ENCODE results near the gene C10orf71. TPM values are rescaled to one million over a fixed set of nuclear protein-coding genes. Genes with fewer than 3 reads are reported as not detected.

The C10orf71 gene
- total RNA-seq, 4 donors from 2014 or later = not detected

DNA sequence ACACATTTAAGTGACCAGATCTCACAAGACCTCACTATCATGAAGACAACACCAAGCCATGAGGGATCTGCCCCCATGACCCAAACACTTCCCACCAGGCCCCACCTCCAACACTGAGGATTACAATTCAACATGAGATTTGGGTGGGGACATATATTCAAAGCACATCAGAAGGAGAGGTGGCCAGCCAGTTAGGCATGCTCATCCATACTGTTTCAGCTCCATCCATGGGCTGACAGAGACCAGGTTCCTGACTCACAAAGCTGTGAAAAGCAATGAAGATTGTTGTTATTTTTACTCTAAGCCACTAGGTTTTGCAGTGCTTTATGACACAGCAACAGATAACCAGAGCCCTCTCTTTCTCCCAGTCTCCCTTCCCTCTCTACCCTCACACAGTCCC, 36.0 kb downstream of the C10orf71 start:
- TF ChIP-seq, protein P1, sequence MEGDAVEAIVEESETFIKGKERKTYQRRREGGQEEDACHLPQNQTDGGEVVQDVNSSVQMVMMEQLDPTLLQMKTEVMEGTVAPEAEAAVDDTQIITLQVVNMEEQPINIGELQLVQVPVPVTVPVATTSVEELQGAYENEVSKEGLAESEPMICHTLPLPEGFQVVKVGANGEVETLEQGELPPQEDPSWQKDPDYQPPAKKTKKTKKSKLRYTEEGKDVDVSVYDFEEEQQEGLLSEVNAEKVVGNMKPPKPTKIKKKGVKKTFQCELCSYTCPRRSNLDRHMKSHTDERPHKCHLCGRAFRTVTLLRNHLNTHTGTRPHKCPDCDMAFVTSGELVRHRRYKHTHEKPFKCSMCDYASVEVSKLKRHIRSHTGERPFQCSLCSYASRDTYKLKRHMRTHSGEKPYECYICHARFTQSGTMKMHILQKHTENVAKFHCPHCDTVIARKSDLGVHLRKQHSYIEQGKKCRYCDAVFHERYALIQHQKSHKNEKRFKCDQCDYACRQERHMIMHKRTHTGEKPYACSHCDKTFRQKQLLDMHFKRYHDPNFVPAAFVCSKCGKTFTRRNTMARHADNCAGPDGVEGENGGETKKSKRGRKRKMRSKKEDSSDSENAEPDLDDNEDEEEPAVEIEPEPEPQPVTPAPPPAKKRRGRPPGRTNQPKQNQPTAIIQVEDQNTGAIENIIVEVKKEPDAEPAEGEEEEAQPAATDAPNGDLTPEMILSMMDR (IDR thresholded peaks at IDR 0.05; ENCODE audit: low read depth) = no peak

DNA sequence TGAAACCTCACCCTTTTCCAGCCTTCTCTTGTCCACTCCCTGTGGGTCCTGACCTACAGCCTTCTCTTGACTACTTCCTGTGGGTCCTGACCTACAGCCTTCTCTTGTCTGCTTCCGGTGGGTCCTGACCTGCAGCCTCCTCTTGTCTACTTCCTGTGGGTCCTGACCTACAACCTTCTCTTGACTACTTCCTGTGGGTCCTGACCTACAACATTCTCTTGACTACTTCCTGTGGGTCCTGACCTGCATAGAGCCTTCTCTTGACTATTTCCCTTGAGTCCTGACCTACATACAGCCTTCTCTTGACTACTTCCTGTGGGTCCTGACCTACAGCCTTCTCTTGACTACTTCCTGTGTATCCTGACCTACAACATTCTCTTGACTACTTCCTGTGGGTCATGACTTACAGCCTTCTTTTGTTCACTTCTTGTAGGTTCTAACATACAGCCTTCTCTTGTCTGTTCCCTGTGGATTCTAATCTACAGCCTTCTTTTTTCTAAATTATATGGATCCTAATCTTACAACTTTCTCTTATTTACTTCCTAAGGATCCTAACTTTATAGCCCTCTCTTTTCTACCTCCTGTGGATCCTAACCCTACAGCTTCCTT, 36.5 kb downstream of the C10orf71 start:
- TF ChIP-seq, protein P1 (IDR thresholded peaks at IDR 0.05; ENCODE audit: low read depth) = no peak

DNA sequence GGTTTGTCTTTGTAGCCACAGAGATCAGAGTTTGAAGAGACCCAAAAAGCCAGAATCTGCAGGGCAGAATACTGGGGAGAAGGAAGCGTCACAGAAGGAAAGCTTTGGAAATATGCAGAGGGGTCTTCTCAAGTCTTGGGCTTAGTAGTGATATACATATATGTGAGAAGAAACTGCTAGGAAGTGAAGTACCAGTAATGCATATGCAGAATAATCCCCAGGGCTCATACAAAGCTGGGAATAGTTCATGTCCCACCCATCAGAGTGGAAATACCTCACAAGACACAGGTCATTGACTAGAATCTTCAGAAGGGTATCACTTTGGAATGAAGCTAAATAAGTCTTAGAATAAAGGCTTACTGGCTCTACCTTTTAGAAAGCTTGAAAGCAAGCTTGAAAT, 39.6 kb downstream of the C10orf71 start:
- TF ChIP-seq, protein P1 (IDR thresholded peaks at IDR 0.05; ENCODE audit: low read depth) = no peak

DNA sequence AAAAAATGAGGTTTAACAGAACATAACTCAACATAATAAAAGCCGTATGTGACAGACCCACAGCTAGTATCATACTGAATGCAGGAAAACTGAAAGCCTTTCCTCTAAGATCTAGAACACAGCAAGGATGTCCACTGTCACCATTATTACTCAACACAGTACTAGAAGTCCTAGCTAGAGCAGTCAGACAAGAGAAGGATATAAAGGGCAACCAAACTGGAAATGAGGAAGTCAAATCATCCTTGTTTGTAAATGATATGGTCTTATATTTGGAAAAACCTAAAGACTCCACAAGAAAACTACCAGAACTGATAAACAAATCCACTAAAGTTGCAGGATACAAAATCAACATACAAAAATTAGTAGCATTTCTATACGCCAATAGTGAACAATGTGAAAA, 45.9 kb downstream of the C10orf71 start:
- TF ChIP-seq, protein P1 (IDR thresholded peaks at IDR 0.05; ENCODE audit: low read depth) = no peak

DNA sequence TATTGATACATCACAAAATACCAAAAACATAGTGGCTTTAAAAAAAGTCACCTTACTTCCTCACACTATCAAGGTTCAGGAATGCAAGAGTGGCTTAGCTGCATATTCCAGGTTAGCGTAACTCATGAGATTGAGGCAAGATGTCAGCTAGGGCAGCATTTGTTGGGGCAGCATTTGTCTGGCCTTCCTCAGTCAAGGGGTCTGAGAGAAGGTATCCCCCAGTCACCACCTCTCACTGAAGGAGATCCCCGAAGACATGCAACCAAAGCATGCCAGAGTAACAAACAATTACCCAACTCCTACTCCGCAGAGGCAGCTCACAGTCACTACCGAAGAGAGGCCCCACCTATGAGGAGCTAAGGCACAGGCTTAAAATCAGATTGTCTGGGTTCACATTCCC, 48.4 kb downstream of the C10orf71 start:
- TF ChIP-seq, protein P1 (IDR thresholded peaks at IDR 0.05; ENCODE audit: low read depth) = no peak

DNA sequence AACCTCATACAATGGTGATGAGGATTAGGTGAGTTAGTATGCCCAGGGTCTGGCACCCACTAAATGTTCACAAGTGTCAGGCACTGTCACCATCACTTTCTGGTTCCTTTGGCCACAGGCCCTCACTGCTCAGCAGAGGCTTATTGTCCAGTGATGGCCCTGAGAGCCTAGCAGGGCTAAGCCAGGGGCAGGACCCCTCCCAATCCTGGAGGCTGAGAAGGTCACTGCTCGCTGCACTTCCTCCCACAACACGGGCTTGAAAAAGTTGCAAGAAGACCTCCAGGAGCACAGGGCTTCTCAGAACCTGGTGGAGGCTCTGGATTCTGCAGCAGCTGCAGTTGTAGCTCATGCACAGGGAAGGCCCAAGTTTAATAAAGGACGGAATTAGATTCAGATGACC, 48.9 kb downstream of the C10orf71 start:
- TF ChIP-seq, protein P1 (IDR thresholded peaks at IDR 0.05; ENCODE audit: low read depth) = no peak

DNA sequence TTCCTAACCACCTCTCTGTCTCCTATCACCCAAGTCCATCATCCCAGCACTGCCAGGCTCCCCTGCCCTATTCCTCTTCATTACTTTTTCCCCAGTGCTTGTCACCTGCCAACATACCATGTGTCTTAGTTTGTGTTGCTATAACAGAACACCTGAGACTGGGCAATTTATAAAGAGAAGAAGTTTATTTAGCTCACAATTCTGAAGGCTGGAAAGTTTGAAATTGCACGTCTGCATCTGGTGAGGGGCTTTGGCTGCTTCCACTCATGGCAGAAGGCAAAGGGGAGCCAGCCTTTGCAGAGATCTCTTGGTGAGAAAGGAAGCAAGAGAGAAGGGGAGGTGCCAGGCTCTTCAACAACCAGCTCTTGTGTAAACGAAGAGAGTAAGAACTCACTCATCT, 49.6 kb downstream of the C10orf71 start:
- TF ChIP-seq, protein P1 (IDR thresholded peaks at IDR 0.05; ENCODE audit: low read depth) = no peak
